Hepatic stellate cell (primary cell): Measurements from ENCODE around the gene MYBBP1A.

ENCODE experiments used
- DNase-seq: peaks from one replicate; pipeline ENCODE4 v3.0.0; 2011; ENCODE audit warnings: low spot score

Gene MYBBP1A

DNA sequence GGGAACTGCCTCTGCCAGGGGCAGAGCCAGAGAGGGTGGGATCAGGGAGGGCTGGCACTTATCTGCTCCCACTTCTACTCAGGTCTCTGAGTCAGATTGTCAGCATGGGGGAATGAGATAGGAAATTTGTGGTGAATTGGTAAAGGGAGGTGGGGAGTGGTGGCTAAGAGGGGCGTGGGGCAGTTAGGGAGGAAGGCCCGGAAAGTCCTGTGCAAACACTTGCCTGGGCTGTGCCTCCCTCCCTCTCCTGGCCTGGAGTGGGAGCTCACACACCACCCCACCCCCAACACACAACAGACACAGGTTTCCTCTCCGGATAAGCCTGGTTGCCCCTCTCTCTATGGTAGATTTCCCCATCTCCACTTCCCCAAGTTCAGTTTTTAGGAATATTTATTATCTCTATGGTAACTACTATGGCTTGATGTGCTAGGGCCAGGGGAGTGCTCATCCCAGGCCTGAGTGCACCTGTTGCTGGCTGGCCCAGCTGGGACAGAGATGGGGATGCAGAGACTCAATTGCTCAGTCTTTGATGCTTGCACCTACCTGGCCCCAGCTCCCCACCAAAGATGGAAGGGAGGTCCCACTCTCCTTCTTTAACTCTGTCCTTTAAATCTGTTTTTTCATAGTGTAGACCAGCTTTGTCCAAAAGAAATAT, 53.8 kb downstream of the MYBBP1A start:
- no peak for DNase-seq

DNA sequence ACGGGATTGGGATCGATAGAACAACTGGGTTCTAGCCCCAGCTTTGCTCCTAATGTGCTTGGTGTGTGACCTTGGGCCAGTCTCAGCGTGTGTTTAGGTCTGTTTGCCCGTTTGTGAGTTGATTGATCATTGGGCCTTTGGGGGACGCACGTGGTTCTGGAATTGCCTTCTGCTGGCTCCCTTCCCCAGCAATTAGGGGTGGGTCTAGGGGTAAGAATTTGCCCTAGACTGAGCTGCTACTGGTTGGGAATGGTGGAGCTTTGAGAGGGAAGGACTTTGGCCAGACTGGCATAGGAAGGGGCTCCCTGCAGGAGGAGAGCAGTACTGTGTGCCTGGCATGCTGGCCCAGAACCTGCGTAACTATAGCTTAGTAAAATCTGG, 55.0 kb downstream of the MYBBP1A start:
- DNase-seq: no peak

DNA sequence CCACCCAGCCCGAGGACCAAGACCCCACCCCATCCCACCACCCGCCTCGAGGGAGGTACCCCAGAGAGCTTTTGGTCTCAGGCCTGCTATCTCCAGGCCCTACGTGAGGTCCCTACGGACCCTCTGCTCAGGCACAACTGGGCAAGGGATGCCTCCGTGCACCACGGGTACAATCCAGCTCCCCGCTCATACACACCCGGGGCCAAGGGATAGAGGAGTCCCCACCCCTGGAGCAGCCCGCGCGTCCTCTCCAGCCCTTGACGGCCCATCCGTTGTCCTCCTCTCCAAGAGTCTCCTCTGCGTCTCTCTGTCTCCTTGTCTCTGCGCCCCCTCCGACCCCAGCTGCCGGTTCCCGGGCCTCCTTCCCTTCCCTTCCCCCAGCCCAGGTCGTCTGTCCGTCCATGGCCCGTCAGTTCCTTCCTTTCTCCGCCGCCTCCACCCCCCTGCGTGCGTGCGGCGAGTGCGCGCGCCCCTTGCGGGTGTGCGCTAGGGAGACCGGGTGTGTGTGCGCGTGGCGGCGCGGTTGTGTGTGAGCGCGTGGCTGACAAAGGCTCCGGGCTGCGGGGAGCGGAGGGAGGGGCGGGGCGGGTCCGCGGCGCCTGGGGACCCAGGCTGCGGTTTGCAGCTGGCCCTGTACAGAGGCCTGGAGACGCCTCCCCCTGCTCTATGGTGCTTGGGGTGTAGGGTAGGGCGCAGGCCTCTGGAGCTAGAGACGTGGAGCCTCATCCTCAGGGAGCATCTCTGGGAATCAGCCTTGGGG, 55.6 kb downstream of the MYBBP1A start:
- DNase-seq: no peak

GRCh38 chr17:4498461-4499397, 56.5 kb downstream of the MYBBP1A start, which contains the start of gene SPNS2:
TSS of gene SPNS2 (plus strand) at chr17:4498881. CDS start at chr17:4499048, 167 bp downstream.
- DNase-seq: peak; percentile 86

DNA sequence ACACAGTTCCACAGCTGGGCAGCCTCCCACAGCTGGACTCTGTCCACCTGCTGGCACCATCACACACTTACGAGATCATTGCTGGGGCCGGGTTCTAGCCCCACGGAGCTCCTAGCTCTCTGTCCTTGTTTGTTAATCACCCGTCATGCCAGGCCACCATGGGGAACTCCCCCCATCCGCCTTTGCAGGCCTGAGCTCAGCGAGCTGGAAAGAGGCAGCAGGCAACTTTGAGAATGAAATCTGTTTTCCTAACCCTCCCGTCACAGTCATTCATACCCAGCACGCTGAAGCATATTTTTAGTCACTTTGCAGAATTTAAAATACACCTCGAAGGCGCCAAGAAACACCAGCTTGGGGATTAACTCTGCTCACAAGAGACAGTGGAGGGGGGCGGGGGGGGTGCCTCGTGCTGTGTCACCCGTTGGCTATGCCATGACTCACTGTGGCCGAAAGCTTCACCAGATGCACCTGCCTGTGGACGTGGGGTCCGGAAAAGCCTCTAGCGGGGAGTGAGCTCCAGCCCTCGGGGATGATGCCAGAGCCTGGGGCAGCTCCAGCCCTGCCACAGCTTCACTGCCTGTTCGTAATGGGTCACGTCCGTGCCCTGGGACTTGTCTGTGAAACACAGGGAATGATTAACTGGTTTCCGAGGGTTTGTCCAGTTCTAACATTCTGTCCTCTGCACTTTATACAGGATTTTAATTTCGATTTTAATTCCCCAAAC, 57.9 kb downstream of the MYBBP1A start:
- no peak for DNase-seq

DNA sequence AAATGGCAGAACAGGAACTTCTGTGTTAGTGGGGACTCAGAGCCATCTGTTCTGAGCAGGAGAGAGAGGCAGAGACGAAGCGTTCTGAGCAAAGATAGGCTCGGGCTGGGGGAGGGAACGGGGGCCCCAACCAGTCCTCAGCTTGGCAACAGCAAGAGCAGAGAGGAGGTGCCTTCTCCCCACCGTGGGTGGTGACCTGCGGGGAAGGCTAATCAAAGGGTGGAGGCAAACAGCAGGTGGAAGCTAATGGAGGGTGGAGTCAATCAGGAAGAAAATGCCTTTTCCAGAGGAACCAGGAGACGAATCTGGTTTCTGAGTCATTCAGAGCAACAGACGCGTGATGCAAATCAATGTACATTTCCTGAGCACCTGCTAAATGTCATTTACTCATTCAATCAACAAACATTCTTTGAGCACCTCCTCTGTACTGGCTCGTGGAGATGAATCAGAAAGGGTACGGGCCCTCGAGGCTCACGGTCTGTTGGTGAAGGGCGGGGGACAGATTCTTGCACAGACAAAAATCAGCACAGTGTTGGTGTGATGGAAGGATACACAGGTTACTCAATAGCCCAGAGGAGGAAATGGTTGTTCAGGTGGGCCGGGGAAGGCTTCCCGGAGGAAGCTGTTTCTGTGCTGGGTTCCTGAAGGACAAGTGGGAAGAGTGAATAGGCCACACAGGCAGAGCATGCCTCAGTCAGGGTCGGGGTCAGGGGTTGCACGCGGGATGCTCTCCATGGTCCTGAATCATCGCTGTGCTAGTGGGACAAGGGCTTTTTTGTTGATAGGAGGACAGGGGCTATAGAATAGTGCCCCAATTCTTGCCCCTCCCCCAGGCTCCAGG, 62.2 kb downstream of the MYBBP1A start:
- DNase-seq: no peak

DNA sequence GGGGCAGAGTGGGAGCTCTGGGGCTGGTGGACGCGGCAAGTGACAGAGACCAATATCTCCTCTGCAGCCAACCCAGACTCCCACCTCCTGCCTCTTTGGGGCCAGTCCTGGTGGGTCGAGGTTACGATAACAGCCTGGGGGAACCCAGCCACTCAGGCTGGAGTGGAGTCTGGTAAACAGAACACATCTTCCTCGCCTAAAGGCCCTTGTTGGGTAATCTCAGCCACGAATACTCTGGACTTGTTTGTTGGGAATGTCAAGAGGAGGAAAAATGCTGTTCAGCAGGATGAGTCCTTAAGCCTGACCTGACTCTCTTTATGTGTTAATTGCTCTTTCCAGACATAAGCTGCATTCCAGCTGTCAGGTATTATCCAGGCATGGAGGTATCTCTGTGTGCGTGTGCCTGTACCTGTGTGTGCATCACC, 64.5 kb downstream of the MYBBP1A start:
- no peak for DNase-seq

DNA sequence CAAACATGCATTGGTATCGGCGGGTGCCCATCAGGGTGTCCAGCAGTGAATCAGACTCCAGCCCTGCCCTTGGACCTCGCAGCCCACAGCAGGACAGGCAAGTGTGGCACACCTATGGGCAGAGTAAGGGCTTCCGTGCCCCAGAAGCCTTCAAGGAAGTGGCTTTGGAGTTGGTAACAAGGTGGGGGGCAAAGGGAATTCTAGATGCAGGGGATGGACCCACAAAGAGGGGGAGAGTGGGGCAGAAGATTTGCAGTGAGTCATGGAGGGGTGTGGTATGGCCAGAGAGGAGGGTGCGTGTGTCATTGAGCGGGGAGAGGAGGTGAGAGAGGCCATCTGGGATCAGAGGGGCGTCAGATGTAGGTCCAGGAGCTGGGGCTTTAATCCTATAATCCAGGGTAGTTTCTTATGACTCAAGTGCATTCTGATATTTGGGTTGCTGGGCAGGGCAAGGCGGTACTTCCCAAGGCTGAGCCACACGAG, 65.0 kb downstream of the MYBBP1A start:
- DNase-seq: no peak

GRCh38 chr17:4488989-4489595, 66.1 kb downstream of the MYBBP1A start:
- no peak for DNase-seq
